GM18520 (cell line): ENCODE data around the gene REG1B.
"Not testable (repeated sequence)": the region's sequence is repeated elsewhere in the genome, so short reads cannot be mapped to it uniquely, and the experiment has no call there.

Source experiments
- ATAC-seq: cut with Tn5 transposase; IDR thresholded peaks from one replicate; pipeline ENCODE4 v1.9.1; 2021; ENCODE audit not compliant: unreplicated experiment

The REG1B gene

DNA sequence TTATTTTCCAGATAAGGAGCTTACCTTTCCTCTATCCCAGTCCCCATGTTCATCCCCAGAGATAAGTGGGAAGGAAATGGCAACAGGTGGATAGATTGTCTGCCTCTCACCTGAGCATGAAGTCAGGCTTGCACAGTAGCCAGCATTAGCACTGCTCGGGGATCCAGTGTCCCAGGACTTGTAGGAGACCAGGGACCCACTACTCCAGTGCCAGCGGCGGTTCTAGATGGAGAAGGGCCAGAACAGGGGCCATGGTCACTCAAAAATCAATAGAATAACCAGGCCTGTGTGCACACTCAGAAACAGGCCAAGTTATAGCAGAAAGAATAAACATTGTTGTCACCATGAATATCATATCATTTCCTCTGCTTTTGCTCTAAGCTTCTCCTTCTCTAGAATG is 2.4 kb downstream of the REG1B start:
- no peak for ATAC-seq

GRCh38 chr2:79084495-79085135 is 3.2 kb downstream of the REG1B start:
- no peak for ATAC-seq

GRCh38 chr2:79083597-79084251 is 4.1 kb downstream of the REG1B start:
- ATAC-seq: no peak

GRCh38 chr2:79082987-79083386 is 4.8 kb downstream of the REG1B start:
- ATAC-seq: no peak

GRCh38 chr2:79071078-79071477 is 16.7 kb downstream of the REG1B start:
- ATAC-seq: no peak

DNA sequence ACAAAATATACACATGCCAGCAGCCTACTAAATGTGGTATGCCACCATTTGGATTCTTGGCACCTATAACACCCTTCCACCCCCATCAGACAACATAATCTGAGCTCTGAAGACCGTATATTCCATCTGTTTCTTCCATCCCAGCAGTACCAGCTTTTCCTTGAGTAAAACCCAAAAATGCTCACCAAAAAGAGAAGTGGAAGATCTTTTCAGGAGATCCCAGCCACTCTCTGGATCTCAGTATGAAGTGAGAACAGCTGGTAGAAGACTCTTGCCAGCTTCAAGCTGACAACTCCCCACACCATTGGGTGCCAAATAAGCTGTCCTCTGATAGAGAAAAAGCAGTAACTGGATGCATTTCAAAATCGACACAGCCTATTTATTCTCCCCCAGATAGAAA is 22.6 kb downstream of the REG1B start:
- no peak for ATAC-seq

- not testable (repeated sequence) for ATAC-seq
Observed at GRCh38 chr2:79054769-79055168, 33.0 kb downstream of the REG1B start.

- not testable (repeated sequence) for ATAC-seq
Observed at GRCh38 chr2:79053486-79053885, 34.3 kb downstream of the REG1B start.

GRCh38 chr2:79041032-79041448 is 46.8 kb downstream of the REG1B start:
- no peak for ATAC-seq

GRCh38 chr2:79039944-79040343 is 47.8 kb downstream of the REG1B start:
- ATAC-seq: no peak
